ENCODE data around the gene ACO1. TPM values are rescaled to one million over a fixed set of nuclear protein-coding genes. Genes with fewer than 3 reads are reported as not detected.
"Not testable (repeated sequence)": the region's sequence is repeated elsewhere in the genome, so short reads cannot be mapped to it uniquely, and the experiment has no call there.

The ACO1 gene
- total and polyA plus RNA-seq, 4 donors, result 41.3 to 78.5 (median 59.5) TPM

DNA sequence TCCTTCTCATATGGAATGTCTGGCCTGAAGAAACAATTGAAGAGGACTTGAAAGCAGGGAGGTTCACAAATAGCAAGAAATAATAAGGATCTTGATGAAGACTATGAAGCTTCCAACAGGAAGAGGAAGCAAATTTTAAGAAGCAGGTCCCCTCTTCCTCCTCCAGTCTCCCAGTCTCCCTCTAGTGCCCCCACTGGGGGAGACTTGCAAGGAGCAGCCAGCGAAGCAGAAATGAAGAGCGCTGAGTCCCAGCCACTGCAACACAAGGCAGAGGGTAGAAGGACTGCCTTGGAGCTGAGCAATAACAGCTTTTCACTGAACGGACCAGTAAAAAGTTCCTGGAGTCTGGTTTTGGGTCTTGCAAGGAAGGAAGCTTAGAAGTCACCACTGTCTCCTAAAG lies 32.6 kb upstream of the ACO1 start:
- Histone ChIP-seq H3K9ac (ENCODE audit: low read depth in 1 of 2, low read length in 2 of 2) (no peak overlapping the region), H3K9me3 (ENCODE audit: control insufficient read depth in 4 of 4, low read length in 3 of 4) (no peaks in the 10 kb centered on the region), H3K27me3 (ENCODE audit: control insufficient read depth in 4 of 4, insufficient read depth in 4 of 4, low read length in 3 of 4) (no peaks in the 10 kb centered on the region), H3K36me3 (ENCODE audit: control insufficient read depth in 4 of 4, insufficient read depth in 3 of 4, low read depth in 1 of 4, low read length in 3 of 4) (no peaks in the 10 kb centered on the region), H3K4me1 (ENCODE audit: control insufficient read depth in 4 of 4, insufficient read depth in 4 of 4, low read length in 3 of 4) (no peaks in the 10 kb centered on the region), H3K27ac (ENCODE audit: low read depth in 1 of 2, low read length in 2 of 2) (no peak overlapping the region), H3K4me3 (ENCODE audit: low read depth in 1 of 3, low read length in 3 of 3) (no peak overlapping the region)
- no peak for DNase-seq (ENCODE audit: low spot score)
- 66% methylated on average over 3 of the region's 3 CpGs for WGBS
- TF ChIP-seq TAF1 (conservative IDR thresholded peaks at IDR 0.05) (no peak), EGR1 (IDR thresholded peaks at IDR 0.05; ENCODE audit: low read depth in 2 of 2) (no peak), JUND (IDR thresholded peaks at IDR 0.05) (no peak), NR2F2 (IDR thresholded peaks at IDR 0.05) (no peak), FOXA1 (IDR thresholded peaks at IDR 0.05) (no peak), CTCF (IDR thresholded peaks at IDR 0.05; ENCODE audit: low read depth, low read length, missing input control) (no peak), YY1 (IDR thresholded peaks at IDR 0.05) (no peak), FOXA2 (IDR thresholded peaks at IDR 0.05) (no peak), MAX (IDR thresholded peaks at IDR 0.05) (no peak), GABPA (IDR thresholded peaks at IDR 0.05 in 1 of 2, conservative IDR thresholded peaks at IDR 0.05 in 1 of 2) (no peak), ZBTB33 (IDR thresholded peaks at IDR 0.05) (no peak), HNF4G (IDR thresholded peaks at IDR 0.05) (no peak)

GRCh38 chr9:32353476-32353875 lies 31.0 kb upstream of the ACO1 start:
- not testable (repeated sequence) for DNase-seq (ENCODE audit: low spot score); H3K9ac ChIP-seq (ENCODE audit: low read depth in 1 of 2, low read length in 2 of 2); H3K4me1 ChIP-seq (ENCODE audit: control insufficient read depth in 4 of 4, insufficient read depth in 4 of 4, low read length in 3 of 4); H3K4me3 ChIP-seq (ENCODE audit: low read depth in 1 of 3, low read length in 3 of 3); H3K36me3 ChIP-seq (ENCODE audit: control insufficient read depth in 4 of 4, insufficient read depth in 3 of 4, low read depth in 1 of 4, low read length in 3 of 4); H3K9me3 ChIP-seq (ENCODE audit: control insufficient read depth in 4 of 4, low read length in 3 of 4); H3K27ac ChIP-seq (ENCODE audit: low read depth in 1 of 2, low read length in 2 of 2); H3K27me3 ChIP-seq (ENCODE audit: control insufficient read depth in 4 of 4, insufficient read depth in 4 of 4, low read length in 3 of 4)
- WGBS, result 66% methylated on average over 3 of the region's 3 CpGs

DNA sequence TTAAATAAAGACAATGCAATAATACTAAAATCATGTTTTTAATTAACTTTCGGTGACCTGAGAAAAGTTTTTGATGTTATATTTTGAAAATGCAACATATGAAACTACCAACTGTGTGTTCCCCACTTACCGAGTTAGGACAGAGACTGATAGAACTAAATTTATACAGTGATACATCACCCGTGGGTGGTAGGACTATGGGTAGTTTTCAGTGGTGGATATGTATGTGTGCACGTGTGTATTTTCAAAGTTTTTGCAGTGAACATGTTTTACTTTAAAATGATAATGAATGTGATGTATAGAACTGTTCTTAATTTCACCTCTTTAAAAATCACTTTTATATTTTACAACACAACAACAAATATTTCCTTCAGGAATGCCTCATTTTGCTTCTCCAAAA lies 25.0 kb upstream of the ACO1 start:
- Histone ChIP-seq H3K36me3 (ENCODE audit: control insufficient read depth in 4 of 4, insufficient read depth in 3 of 4, low read depth in 1 of 4, low read length in 3 of 4) (no peaks in the 10 kb centered on the region), H3K27ac (ENCODE audit: low read depth in 1 of 2, low read length in 2 of 2) (no peak overlapping the region), H3K9ac (ENCODE audit: low read depth in 1 of 2, low read length in 2 of 2) (no peak overlapping the region), H3K4me3 (ENCODE audit: low read depth in 1 of 3, low read length in 3 of 3) (no peak overlapping the region), H3K9me3 (ENCODE audit: control insufficient read depth in 4 of 4, low read length in 3 of 4) (no peaks in the 10 kb centered on the region), H3K4me1 (ENCODE audit: control insufficient read depth in 4 of 4, insufficient read depth in 4 of 4, low read length in 3 of 4) (no peaks in the 10 kb centered on the region), H3K27me3 (ENCODE audit: control insufficient read depth in 4 of 4, insufficient read depth in 4 of 4, low read length in 3 of 4) (peaks cover 0 to 5% (median 0%) of the 10 kb centered on the region in 4 donors)
- 69% methylated on average over 4 of the region's 4 CpGs for WGBS
- no peak for DNase-seq (ENCODE audit: low spot score)
- TF ChIP-seq GABPA (IDR thresholded peaks at IDR 0.05 in 1 of 2, conservative IDR thresholded peaks at IDR 0.05 in 1 of 2) (no peak), RAD21 (IDR thresholded peaks at IDR 0.05) (no peak), ZBTB33 (IDR thresholded peaks at IDR 0.05) (no peak), HNF4G (IDR thresholded peaks at IDR 0.05) (no peak), YY1 (IDR thresholded peaks at IDR 0.05) (no peak), RXRA (IDR thresholded peaks at IDR 0.05) (no peak), JUND (IDR thresholded peaks at IDR 0.05) (no peak), NR2F2 (IDR thresholded peaks at IDR 0.05) (no peak), TAF1 (conservative IDR thresholded peaks at IDR 0.05) (no peak), MAX (IDR thresholded peaks at IDR 0.05) (no peak), REST (IDR thresholded peaks at IDR 0.05) (no peak), FOXA2 (IDR thresholded peaks at IDR 0.05) (no peak)
- TF ChIP-seq, protein P1, sequence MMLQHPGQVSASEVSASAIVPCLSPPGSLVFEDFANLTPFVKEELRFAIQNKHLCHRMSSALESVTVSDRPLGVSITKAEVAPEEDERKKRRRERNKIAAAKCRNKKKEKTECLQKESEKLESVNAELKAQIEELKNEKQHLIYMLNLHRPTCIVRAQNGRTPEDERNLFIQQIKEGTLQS (IDR thresholded peaks at IDR 0.05), result no peak

Measured in liver (tissue), 9 donors.